Endothelial cell of umbilical vein (primary cell): ENCODE measurements around the gene AP2A2.

Experiments used
- EZH2 ChIP-seq: IDR thresholded peaks from 2 replicates; pipeline ENCODE4 v1.6.1; 2012; ENCODE audit warnings: borderline replicate concordance, low read depth, mild to moderate bottlenecking, moderate library complexity, low read length, inconsistent platforms; ENCODE audit not compliant: severe bottlenecking
- FOS ChIP-seq: IDR thresholded peaks from 2 replicates; pipeline ENCODE4 v1.6.1; 2011; ENCODE audit warnings: mild to moderate bottlenecking, low read length, moderate library complexity, borderline replicate concordance; ENCODE audit not compliant: insufficient read depth
- GATA2 ChIP-seq: IDR thresholded peaks from 2 replicates; pipeline ENCODE4 v1.7.0; 2011; ENCODE audit warnings: low read depth, mild to moderate bottlenecking, moderate library complexity, mixed read lengths, low read length; ENCODE audit not compliant: insufficient read length, insufficient read depth
- MAX ChIP-seq: IDR thresholded peaks from 2 replicates; pipeline ENCODE4 v1.6.1; 2011; ENCODE audit not compliant: insufficient read depth, insufficient read length
- POLR2A ChIP-seq: IDR thresholded peaks from 2 replicates; pipeline ENCODE4 v1.6.1; 2012; ENCODE audit warnings: low read depth, mild to moderate bottlenecking, control low read depth, low read length
- POLR2AphosphoS5 ChIP-seq: IDR thresholded peaks from 2 replicates; pipeline ENCODE4 v1.6.1; 2012; ENCODE audit warnings: low read depth, mild to moderate bottlenecking, control low read depth, low read length, moderate library complexity; ENCODE audit not compliant: insufficient read depth
- TF ChIP-seq, protein P1 (sequence below), 2 donors: IDR thresholded peaks; 1 replicate in 1 of 2; 2 replicates in 1 of 2; pipeline ENCODE4 v1.5.1; 2011; ENCODE audit warnings: low read length in 2 of 2, mild to moderate bottlenecking in 2 of 2, moderate library complexity in 2 of 2, control low read depth in 1 of 2, inconsistent platforms in 1 of 2, low read depth in 1 of 2; ENCODE audit not compliant: insufficient read depth in 1 of 2; ENCODE audit errors: extremely low read depth in 1 of 2

- TF ChIP-seq, protein P1, sequence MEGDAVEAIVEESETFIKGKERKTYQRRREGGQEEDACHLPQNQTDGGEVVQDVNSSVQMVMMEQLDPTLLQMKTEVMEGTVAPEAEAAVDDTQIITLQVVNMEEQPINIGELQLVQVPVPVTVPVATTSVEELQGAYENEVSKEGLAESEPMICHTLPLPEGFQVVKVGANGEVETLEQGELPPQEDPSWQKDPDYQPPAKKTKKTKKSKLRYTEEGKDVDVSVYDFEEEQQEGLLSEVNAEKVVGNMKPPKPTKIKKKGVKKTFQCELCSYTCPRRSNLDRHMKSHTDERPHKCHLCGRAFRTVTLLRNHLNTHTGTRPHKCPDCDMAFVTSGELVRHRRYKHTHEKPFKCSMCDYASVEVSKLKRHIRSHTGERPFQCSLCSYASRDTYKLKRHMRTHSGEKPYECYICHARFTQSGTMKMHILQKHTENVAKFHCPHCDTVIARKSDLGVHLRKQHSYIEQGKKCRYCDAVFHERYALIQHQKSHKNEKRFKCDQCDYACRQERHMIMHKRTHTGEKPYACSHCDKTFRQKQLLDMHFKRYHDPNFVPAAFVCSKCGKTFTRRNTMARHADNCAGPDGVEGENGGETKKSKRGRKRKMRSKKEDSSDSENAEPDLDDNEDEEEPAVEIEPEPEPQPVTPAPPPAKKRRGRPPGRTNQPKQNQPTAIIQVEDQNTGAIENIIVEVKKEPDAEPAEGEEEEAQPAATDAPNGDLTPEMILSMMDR (IDR thresholded peaks at IDR 0.05; ENCODE audit: extremely low read depth in 1 of 2, insufficient read depth in 1 of 2, low read depth in 1 of 2, low read length in 2 of 2) = no peak
- TF ChIP-seq POLR2A = no peak
- TF ChIP-seq EZH2 = no peak
- TF ChIP-seq POLR2AphosphoS5 = no peak
- no peak for TF ChIP-seq GATA2
- TF ChIP-seq FOS = no peak
- no peak for TF ChIP-seq MAX
Measured at GRCh38 chr11:984546-984945, 58.9 kb downstream of the AP2A2 start.
